Calu3 (cell line): ENCODE measurements around the gene EFCC1. TPM values are rescaled to one million over a fixed set of nuclear protein-coding genes. Genes with fewer than 3 reads are reported as not detected.

Experiments
- BruUV-seq: library from RNA; stranded (reverse); fragments of 400-500 nt; replicated peaks from 2 replicates; lab custom pipeline; 2021; lab: Mats Ljungman, UMichigan
- CTCF ChIA-PET: fragments of 300-600 bp; sonication (Branson Sonifier 250); formaldehyde crosslinking; loops from one replicate; lab custom pipeline; 2022; ENCODE audit warnings: antibody characterized with exemption; lab: Charles Lee
- DNase-seq: peaks from one replicate; pipeline ENCODE4 v3.0.0; 2022
- H3K27ac Mint-ChIP-seq: one replicate; pipeline ENCODE4 v1.8.0; 2022; ENCODE audit warnings: mixed read lengths; ENCODE audit not compliant: unreplicated experiment
- H3K27me3 Mint-ChIP-seq: one replicate; pipeline ENCODE4 v1.8.0; 2022; ENCODE audit warnings: mixed read lengths; ENCODE audit not compliant: unreplicated experiment
- H3K36me3 Mint-ChIP-seq: one replicate; pipeline ENCODE4 v1.8.0; 2022; ENCODE audit warnings: mild to moderate bottlenecking, moderate library complexity, mixed read lengths; ENCODE audit not compliant: insufficient read depth, unreplicated experiment
- H3K4me1 Mint-ChIP-seq: one replicate; pipeline ENCODE4 v1.8.0; 2022; ENCODE audit warnings: mild to moderate bottlenecking, low read depth, mixed read lengths; ENCODE audit not compliant: unreplicated experiment
- H3K4me3 Mint-ChIP-seq: one replicate; pipeline ENCODE4 v1.8.0; 2022; ENCODE audit warnings: mild to moderate bottlenecking, low read depth, moderate library complexity, mixed read lengths; ENCODE audit not compliant: unreplicated experiment
- H3K9me3 Mint-ChIP-seq: one replicate; pipeline ENCODE4 v1.8.0; 2022; ENCODE audit warnings: low read depth, mixed read lengths; ENCODE audit not compliant: unreplicated experiment
- intact Hi-C: fragments of 100-400 bp; cut with micrococcal nuclease; formaldehyde crosslinking; loops from one replicate; pipeline ENCODE4 v1.10.0; 2022; ENCODE audit not compliant: unreplicated experiment
- total RNA-seq: library from RNA; stranded (reverse); gene quantifications from 2 replicates; pipeline ENCODE4 v1.2.3, GENCODE V29; 2022
- TF ChIP-seq, protein P1 (sequence below): fragments of 200-600 bp; IDR thresholded peaks from one replicate; pipeline ENCODE4 v1.8.0; 2022; ENCODE audit warnings: antibody characterized with exemption; ENCODE audit not compliant: unreplicated experiment

Gene EFCC1
- total RNA-seq, 1 experiment from 2014 or later, result not detected

DNA sequence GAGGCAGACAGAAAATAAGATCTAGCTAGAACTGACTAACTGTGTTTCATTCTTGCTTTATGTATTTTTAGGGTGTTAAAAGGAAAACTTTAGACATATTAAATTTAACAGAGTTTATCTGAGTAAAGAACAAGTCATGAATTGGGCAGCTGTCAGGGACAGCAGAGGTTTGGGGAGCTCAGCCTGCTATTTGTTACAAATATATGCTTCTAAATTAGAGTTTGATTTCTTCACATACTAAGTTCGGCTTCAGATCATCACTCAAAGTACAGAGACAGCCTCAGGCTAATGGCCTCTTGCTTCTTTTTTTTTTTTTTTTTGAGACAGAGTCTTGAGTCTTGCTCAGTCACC lies 21.9 kb downstream of the EFCC1 start:
- BruUV-seq, result no TSS peak
- Mint-ChIP-seq H3K36me3 (peaks cover 4% of the 10 kb centered on the region), H3K4me1 (peaks cover 8% of the 10 kb centered on the region), H3K9me3 (no peaks in the 10 kb centered on the region), H3K27me3 (peaks cover 91% of the 10 kb centered on the region), H3K4me3 (no peak overlapping the region), H3K27ac (no peak overlapping the region)
- intact Hi-C loops, result loop anchor here (5.0 to 10.0 kb wide), 2 partner anchors 72 to 224 kb away; partner anchors contain the start of gene COPG1
- no peak for DNase-seq
- CTCF ChIA-PET, result interaction anchor here (0.7 to 2.0 kb wide), 3 partner anchors 40 to 475 kb away, joined by 3 to 6 read pairs (median 6); no protein-coding TSS in a partner anchor
- TF ChIP-seq, protein P1, sequence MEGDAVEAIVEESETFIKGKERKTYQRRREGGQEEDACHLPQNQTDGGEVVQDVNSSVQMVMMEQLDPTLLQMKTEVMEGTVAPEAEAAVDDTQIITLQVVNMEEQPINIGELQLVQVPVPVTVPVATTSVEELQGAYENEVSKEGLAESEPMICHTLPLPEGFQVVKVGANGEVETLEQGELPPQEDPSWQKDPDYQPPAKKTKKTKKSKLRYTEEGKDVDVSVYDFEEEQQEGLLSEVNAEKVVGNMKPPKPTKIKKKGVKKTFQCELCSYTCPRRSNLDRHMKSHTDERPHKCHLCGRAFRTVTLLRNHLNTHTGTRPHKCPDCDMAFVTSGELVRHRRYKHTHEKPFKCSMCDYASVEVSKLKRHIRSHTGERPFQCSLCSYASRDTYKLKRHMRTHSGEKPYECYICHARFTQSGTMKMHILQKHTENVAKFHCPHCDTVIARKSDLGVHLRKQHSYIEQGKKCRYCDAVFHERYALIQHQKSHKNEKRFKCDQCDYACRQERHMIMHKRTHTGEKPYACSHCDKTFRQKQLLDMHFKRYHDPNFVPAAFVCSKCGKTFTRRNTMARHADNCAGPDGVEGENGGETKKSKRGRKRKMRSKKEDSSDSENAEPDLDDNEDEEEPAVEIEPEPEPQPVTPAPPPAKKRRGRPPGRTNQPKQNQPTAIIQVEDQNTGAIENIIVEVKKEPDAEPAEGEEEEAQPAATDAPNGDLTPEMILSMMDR, result no peak

DNA sequence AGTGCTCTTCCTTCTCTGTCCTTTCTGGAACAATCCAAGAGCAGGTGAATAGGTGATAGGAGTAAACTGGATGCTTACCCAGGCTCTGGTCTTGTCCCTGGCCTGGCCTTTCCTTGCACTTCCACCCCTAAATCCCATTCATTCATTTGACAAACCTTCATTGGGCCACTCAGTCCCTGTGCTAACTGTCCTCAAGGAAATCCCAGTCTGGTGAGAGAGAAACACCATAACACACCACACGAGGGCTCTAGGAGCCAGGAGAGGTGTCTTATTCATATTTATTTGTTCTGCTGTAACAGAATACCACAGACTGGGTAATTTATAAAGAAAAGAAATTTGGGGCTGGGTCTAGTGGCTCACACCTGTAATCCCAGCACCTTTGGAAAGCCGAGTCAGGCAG lies 22.8 kb downstream of the EFCC1 start:
- peaks cover 4% of the 10 kb centered on the region for H3K36me3 Mint-ChIP-seq
- H3K4me1 Mint-ChIP-seq, result peaks cover 8% of the 10 kb centered on the region
- no TSS peak for BruUV-seq
- intact Hi-C loops, result loop anchor here (5.0 to 10.0 kb wide), 2 partner anchors 71 to 223 kb away; partner anchors contain the start of gene COPG1
- TF ChIP-seq, protein P1, result peak; percentile 34
- CTCF ChIA-PET, result interaction anchor here (0.7 to 3.8 kb wide), 3 partner anchors 7 to 61 kb away, joined by 3 to 30 read pairs (median 3); no protein-coding TSS in a partner anchor
- H3K27ac Mint-ChIP-seq, result no peak overlapping the region
- no peaks in the 10 kb centered on the region for H3K9me3 Mint-ChIP-seq
- no peak overlapping the region for H3K4me3 Mint-ChIP-seq
- DNase-seq, result peak; percentile 60
- peaks cover 81% of the 10 kb centered on the region for H3K27me3 Mint-ChIP-seq

DNA sequence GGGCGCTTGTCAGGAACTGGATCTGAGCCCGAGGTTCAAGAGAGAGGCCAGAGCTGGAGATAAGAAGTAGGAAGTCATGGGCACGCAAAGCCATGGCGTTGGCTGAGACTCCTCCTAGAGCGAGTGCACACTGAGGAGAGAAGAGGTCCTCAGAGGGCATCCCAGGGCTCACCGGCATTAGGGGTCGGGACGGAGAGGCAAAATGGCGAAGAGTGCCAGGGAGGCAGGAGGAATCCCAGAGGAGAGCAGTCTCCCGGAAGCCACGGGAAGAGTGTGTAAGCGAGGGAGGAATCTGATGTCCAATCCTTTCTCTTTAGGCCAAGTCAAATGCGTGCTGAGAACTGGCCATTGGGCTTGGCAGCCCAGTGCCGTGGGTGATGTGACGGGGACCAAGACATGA lies 24.0 kb downstream of the EFCC1 start:
- H3K4me3 Mint-ChIP-seq, result no peak overlapping the region
- TF ChIP-seq, protein P1, result no peak
- CTCF ChIA-PET, result interaction anchor here (1.0 to 3.8 kb wide), 3 partner anchors 8 to 54 kb away, joined by 3 to 30 read pairs (median 30); no protein-coding TSS in a partner anchor
- peaks cover 4% of the 10 kb centered on the region for H3K36me3 Mint-ChIP-seq
- peaks cover 69% of the 10 kb centered on the region for H3K27me3 Mint-ChIP-seq
- DNase-seq, result no peak
- peaks cover 8% of the 10 kb centered on the region for H3K4me1 Mint-ChIP-seq
- H3K9me3 Mint-ChIP-seq, result no peaks in the 10 kb centered on the region
- intact Hi-C loops, result loop anchor here (10.0 kb wide), 1 partner anchor 70 kb away; no protein-coding TSS in a partner anchor
- H3K27ac Mint-ChIP-seq, result no peak overlapping the region
- no TSS peak for BruUV-seq

DNA sequence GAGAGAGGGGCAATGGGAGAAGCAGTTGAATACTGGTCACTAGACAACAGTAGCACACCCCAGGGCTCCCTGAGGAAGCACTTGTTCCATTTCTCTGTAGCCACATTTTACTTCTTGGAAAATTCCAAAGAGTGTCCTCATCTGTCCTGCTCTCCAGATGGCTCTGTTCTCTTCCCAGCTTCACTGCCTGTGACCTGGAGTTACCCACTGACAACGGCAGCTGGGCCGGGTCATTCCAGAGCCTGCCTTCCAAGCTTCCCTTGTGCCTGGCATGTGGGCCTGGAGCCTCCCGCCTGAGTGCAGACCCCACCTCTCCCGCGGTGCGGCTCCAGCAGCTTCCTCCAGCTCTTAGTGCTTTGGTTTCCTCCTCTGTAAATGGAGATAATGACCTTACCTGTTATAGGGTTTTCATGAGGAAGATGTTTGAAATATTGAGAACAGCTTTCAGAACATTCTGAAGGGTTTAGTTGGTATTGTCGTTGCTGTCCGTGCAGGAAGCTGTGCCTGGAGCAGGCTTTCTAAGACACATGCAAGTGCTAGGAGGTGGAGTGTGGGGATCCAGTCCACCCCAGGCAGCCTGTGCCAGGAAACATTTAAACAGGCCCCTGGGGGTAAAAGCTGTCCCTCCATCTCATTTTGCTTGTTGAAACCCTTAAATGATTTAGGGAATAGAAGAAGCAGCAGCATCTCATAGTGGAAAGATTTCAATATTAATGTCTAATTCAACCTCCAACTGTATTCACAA lies 24.8 kb downstream of the EFCC1 start:
- intact Hi-C loops, result loop anchor here (10.0 kb wide), 1 partner anchor 69 kb away; no protein-coding TSS in a partner anchor
- Mint-ChIP-seq H3K4me1 (peaks cover 8% of the 10 kb centered on the region), H3K4me3 (no peak overlapping the region), H3K27me3 (peaks cover 62% of the 10 kb centered on the region), H3K36me3 (peaks cover 4% of the 10 kb centered on the region), H3K27ac (peak overlapping the region; percentile 17), H3K9me3 (no peaks in the 10 kb centered on the region)
- no TSS peak for BruUV-seq
- CTCF ChIA-PET, result interaction anchor here (1.2 to 3.8 kb wide), 3 partner anchors 9 to 95 kb away, joined by 3 to 30 read pairs (median 30); partner anchors contain the start of gene RAB43
- TF ChIP-seq, protein P1, result no peak
- DNase-seq, result no peak
